GM23248 (cell line): Measurements from ENCODE around the gene SERP2. TPM values are rescaled to one million over a fixed set of nuclear protein-coding genes. Genes with fewer than 3 reads are reported as not detected.

ENCODE experiments used
- DNase-seq: peaks from one replicate; pipeline ENCODE4 v3.0.0-alpha.2; 2015
- H2AFZ ChIP-seq: fragments of 200-600 bp; sonication (generic); 2 replicates; pipeline ENCODE4 v1.6.1; 2016; ENCODE audit warnings: antibody characterized with exemption
- H3F3A ChIP-seq: fragments of 200-600 bp; sonication (generic); 2 replicates; pipeline ENCODE4 v1.6.1; 2016; ENCODE audit warnings: mild to moderate bottlenecking, antibody characterized with exemption, mixed run types; ENCODE audit not compliant: insufficient read depth
- H3K27ac ChIP-seq: fragments of 200-600 bp; sonication (generic); 2 replicates; pipeline ENCODE4 v1.5.1; 2016; ENCODE audit warnings: mild to moderate bottlenecking
- H3K27me3 ChIP-seq: fragments of 200-600 bp; sonication (generic); replicated peaks from 2 replicates; pipeline ENCODE4 v1.6.1; 2016; ENCODE audit warnings: mild to moderate bottlenecking; ENCODE audit not compliant: insufficient read depth
- H3K36me3 ChIP-seq: fragments of 200-600 bp; sonication (generic); 2 replicates; pipeline ENCODE4 v1.6.1; 2016; ENCODE audit warnings: low read depth, mild to moderate bottlenecking
- H3K4me1 ChIP-seq: fragments of 200-600 bp; sonication (generic); 2 replicates; pipeline ENCODE4 v1.6.1; 2016; ENCODE audit warnings: mild to moderate bottlenecking; ENCODE audit not compliant: insufficient read depth
- H3K4me2 ChIP-seq: fragments of 200-600 bp; sonication (generic); one replicate; pipeline ENCODE4 v1.6.1; 2016; ENCODE audit warnings: mild to moderate bottlenecking; ENCODE audit not compliant: unreplicated experiment
- H3K4me3 ChIP-seq: fragments of 200-600 bp; sonication (generic); 2 replicates; pipeline ENCODE4 v1.5.1; 2016; ENCODE audit warnings: mild to moderate bottlenecking
- H3K79me2 ChIP-seq: fragments of 200-600 bp; sonication (generic); 2 replicates; pipeline ENCODE4 v1.6.1; 2016; ENCODE audit warnings: mild to moderate bottlenecking; ENCODE audit not compliant: insufficient read depth
- H3K9ac ChIP-seq: fragments of 200-600 bp; sonication (generic); 2 replicates; pipeline ENCODE4 v1.6.1; 2016; ENCODE audit warnings: mild to moderate bottlenecking
- H3K9me2 ChIP-seq: fragments of 200-600 bp; sonication (generic); 2 replicates; pipeline ENCODE4 v1.6.1; 2016; ENCODE audit warnings: mixed run types, mild to moderate bottlenecking, moderate library complexity; ENCODE audit not compliant: insufficient read depth
- H3K9me3 ChIP-seq: fragments of 200-600 bp; sonication (generic); one replicate; pipeline ENCODE4 v1.6.1; 2017; ENCODE audit warnings: low read depth
- H4K20me1 ChIP-seq: fragments of 200-600 bp; sonication (generic); 2 replicates; pipeline ENCODE4 v1.6.0; 2016; ENCODE audit not compliant: insufficient read depth
- EZH2 ChIP-seq: fragments of 200-600 bp; sonication (generic); IDR thresholded peaks from 2 replicates; pipeline ENCODE4 v1.6.1; 2018; ENCODE audit warnings: antibody characterized with exemption, mild to moderate bottlenecking; ENCODE audit not compliant: insufficient read depth, poor library complexity, severe bottlenecking
- EZH2phosphoT487 ChIP-seq: fragments of 200-600 bp; sonication (generic); IDR thresholded peaks from 2 replicates; pipeline ENCODE4 v1.6.1; 2018; ENCODE audit warnings: antibody characterized with exemption, moderate library complexity, mild to moderate bottlenecking, low read depth; ENCODE audit not compliant: insufficient read depth
- WGBS, 2 experiments: methylation state at CpG; one replicate each; pipeline ENCODE4 v1.1.6; 2015 to 2017; ENCODE audit warnings: low lambda C conversion rate in 2 of 2, low coverage in 1 of 2; ENCODE audit errors: missing lambda C conversion rate in 2 of 2; 5-methylcytosine and 5-hydroxymethylcytosine counted together
- in situ Hi-C: fragments of 300-500 bp; cut with MboI; formaldehyde crosslinking; loops from 2 replicates; pipeline ENCODE4 v1.15.0; 2020
- polyA plus RNA-seq: library from polyadenylated mRNA; unstranded; fragments of >200 nt; fragmentation: Nextera tagmentation; extraction: Ambion mirVana; gene quantifications from 2 replicates; pipeline ENCODE4 v1.2.1, GENCODE V29; 2016
- total RNA-seq: library from RNA; depleted of rRNA; stranded (reverse); fragments of >200 nt; shearing (Covaris generic); gene quantifications from 2 replicates; pipeline ENCODE4 v1.2.3, GENCODE V29; 2014

SERP2 gene
- total and polyA plus RNA-seq, 2 experiments from 2014 or later: 2.8 to 3.2 TPM

DNA sequence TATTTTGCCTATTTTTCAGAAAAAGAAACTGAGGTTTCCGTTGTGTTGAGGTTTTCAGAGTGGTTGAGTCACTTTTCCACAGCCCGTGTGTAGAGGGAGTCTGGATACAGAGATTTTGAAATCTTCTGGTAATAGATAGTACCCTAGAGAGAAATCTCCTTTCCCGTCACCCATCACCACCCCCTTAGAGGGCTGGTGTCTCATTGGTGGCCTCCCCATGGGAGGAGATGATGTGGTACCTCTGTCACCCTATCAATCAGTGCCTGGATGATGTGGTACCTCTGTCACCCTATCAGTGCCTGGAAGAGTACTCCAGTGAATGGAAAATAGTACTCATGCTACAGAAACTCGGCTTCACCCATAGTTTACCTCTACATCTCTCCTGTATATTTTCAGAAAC is 42.2 kb upstream of the SERP2 start:
- Histone ChIP-seq H3K36me3 (no peaks in the 10 kb centered on the region), H2AFZ (no peak overlapping the region), H3K4me3 (no peak overlapping the region), H3K9me2 (no peaks in the 10 kb centered on the region), H3F3A (no peaks in the 10 kb centered on the region), H3K27me3 (no peaks in the 10 kb centered on the region), H4K20me1 (no peaks in the 10 kb centered on the region), H3K4me2 (peak overlapping the region; percentile 25), H3K9ac (no peak overlapping the region), H3K9me3 (no peaks in the 10 kb centered on the region), H3K27ac (no peak overlapping the region), H3K4me1 (peaks cover 12% of the 10 kb centered on the region), H3K79me2 (no peaks in the 10 kb centered on the region)
- WGBS, 2 experiments: 61 to 67% methylated on average over 3 to 4 of the region's 4 CpGs
- TF ChIP-seq EZH2phosphoT487 (no peak), EZH2 (no peak)
- DNase-seq: no peak
- in situ Hi-C loops: no loop called here

GRCh38 chr13:44331912-44332851 is 41.4 kb upstream of the SERP2 start:
- H2AFZ ChIP-seq: no peak overlapping the region
- no peak overlapping the region for H3K9ac ChIP-seq
- peak overlapping the region; percentile 25 for H3K4me2 ChIP-seq

DNA sequence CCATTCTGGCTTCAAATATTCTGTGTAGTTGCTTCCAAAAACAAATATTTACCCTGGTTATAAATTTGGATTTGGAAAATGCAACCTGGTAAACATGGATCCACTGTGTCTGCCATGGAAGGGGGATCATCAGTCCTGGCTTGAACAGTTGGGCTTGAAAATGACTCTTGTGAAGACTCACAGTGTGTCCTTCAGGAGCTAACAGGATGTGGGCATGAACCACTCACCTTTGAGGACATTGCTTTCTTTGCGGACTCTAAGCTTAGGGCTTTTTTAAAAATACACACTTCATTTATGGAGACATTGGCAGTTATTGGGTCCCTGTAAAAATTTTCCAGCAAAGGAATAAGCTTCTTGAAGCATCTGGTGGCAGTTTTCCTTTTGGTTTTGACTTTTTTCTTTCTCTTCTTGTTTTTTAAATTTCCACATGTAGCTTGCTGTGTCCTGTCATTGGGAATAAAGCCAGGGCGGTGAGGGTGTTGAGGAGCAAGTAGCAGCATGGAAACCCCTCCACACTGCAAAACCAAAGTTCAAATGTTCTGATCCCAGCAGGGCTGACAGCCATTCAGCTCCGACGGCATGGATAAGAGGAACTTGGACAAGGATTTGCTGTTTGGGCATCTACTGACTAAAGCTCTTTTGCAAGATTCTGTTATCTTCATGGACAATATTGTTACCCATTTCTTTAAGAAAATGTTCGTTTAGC is 39.5 kb upstream of the SERP2 start:
- no peaks in the 10 kb centered on the region for H3K9me3 ChIP-seq
- no peak overlapping the region for H3K9ac ChIP-seq
- H2AFZ ChIP-seq: no peak overlapping the region
- H3K36me3 ChIP-seq: no peaks in the 10 kb centered on the region
- H3K27me3 ChIP-seq: no peaks in the 10 kb centered on the region; the same call in 1 of the 2 replicates
- in situ Hi-C loops: no loop called here
- H4K20me1 ChIP-seq: no peaks in the 10 kb centered on the region
- H3K27ac ChIP-seq: no peak overlapping the region
- H3K4me3 ChIP-seq: no peak overlapping the region
- no peaks in the 10 kb centered on the region for H3K9me2 ChIP-seq
- no peak for TF ChIP-seq EZH2
- no peak for TF ChIP-seq EZH2phosphoT487
- no peaks in the 10 kb centered on the region for H3K79me2 ChIP-seq
- H3F3A ChIP-seq: no peaks in the 10 kb centered on the region
- DNase-seq: no peak
- H3K4me1 ChIP-seq: peaks cover 12% of the 10 kb centered on the region
- no peak overlapping the region for H3K4me2 ChIP-seq
- 51 to 55% methylated on average over 5 of the region's 5 CpGs for WGBS, 2 experiments

More at GRCh38 chr13:44331912-44332851, 41.4 kb upstream of the SERP2 start:
- no peaks in the 10 kb centered on the region for H3K36me3 ChIP-seq
- H3K79me2 ChIP-seq: no peaks in the 10 kb centered on the region
- in situ Hi-C loops: no loop called here
- no peaks in the 10 kb centered on the region for H3K9me2 ChIP-seq
- no peaks in the 10 kb centered on the region for H3F3A ChIP-seq
- no peaks in the 10 kb centered on the region; the same call in 1 of the 2 replicates for H3K27me3 ChIP-seq
- no peak overlapping the region for H3K4me3 ChIP-seq
- peaks cover 12% of the 10 kb centered on the region for H3K4me1 ChIP-seq
- DNase-seq: peak; percentile 72
- H3K9me3 ChIP-seq: no peaks in the 10 kb centered on the region
- no peaks in the 10 kb centered on the region for H4K20me1 ChIP-seq
- 29 to 40% methylated on average over 7 of the region's 7 CpGs for WGBS, 2 experiments
- TF ChIP-seq EZH2phosphoT487 (no peak), EZH2 (no peak)
- no peak overlapping the region for H3K27ac ChIP-seq

GRCh38 chr13:44334751-44335150 is 38.9 kb upstream of the SERP2 start:
- Histone ChIP-seq H4K20me1 (no peaks in the 10 kb centered on the region), H2AFZ (no peak overlapping the region), H3K27ac (no peak overlapping the region), H3K4me2 (no peak overlapping the region), H3K79me2 (no peaks in the 10 kb centered on the region), H3F3A (no peaks in the 10 kb centered on the region), H3K27me3 (no peaks in the 10 kb centered on the region; the same call in 1 of the 2 replicates), H3K9me2 (no peaks in the 10 kb centered on the region), H3K4me1 (peaks cover 12% of the 10 kb centered on the region), H3K36me3 (no peaks in the 10 kb centered on the region), H3K9ac (no peak overlapping the region), H3K4me3 (no peak overlapping the region), H3K9me3 (no peaks in the 10 kb centered on the region)
- in situ Hi-C loops: no loop called here
- TF ChIP-seq EZH2phosphoT487 (no peak), EZH2 (no peak)
- 92 to 93% methylated on average over 2 of the region's 2 CpGs for WGBS, 2 experiments
- no peak for DNase-seq
